ENCODE results near the gene CELSR1. TPM values are rescaled to one million over a fixed set of nuclear protein-coding genes. Genes with fewer than 3 reads are reported as not detected.

The CELSR1 gene
- total and polyA plus RNA-seq, 2 of the 13 experiments (the other 11 are each of a cell fraction or from before 2014, with no cell fraction given): 0.78 to 1.8 TPM

DNA sequence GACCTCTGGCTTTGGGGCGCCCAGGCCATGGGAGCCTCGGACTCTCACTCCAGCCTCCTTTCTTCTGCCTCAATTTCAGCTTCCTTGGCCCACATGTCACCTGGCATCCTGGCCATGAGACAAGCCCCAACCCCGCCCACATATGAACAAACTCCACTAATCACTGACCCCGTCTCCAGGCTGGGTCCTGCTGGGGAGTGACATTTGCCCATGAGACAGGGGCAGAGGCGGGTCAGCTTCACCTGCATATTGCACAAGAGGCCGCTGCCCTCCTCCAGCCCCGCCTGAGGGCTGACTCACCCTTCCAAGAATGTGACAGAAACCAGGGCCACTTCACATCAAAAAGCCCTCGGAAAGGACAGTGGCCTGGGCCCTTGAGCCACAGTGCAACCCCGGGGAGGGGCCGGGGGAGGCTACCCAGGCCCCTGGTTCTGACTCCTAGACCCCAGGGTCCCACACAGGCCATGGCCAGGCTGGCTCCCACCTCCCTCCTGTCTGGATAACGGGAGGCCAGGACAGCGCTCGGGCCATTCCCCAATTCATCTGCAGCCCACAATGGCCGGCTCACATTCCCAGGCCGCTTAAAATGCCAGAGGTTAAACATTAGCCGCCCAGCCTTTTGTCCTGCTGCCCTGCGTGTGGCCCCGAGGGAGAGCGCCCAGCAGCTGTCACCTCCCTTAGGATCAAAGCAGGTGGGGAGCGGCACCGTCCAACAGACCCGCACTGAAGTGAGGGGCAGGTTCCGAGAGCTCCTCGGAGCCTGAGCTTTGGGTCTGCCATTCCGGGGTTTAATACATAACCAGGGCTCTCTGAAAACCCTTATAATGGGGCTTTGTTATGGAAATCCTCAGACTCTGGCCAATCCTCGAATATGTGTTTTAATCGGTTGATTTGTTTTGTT, 159.6 kb downstream of the CELSR1 start (continued):
- TF ChIP-seq EP300 (IDR thresholded peaks at IDR 0.05; ENCODE audit: low read depth in 2 of 2, low read length in 2 of 2): peak; percentile 88 to 90
- peak; percentile 84; the same call in 1 of the 2 replicates for TF ChIP-seq EP300 (CRISPR knock-in tag; IDR thresholded peaks at IDR 0.05; ENCODE audit: borderline replicate concordance)
- TF ChIP-seq, protein P1, sequence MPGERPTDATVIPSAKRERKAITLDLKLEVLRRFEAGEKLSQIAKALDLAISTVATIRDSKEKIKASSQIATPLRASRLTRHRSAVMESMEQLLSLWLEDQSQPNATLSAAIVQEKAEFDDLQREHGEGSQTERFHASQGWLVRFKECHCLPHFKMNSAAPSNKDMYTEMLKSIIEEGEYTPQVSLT (CRISPR knock-in tag; IDR thresholded peaks at IDR 0.05; ENCODE audit: borderline replicate concordance, low read depth): no peak
- TF ChIP-seq EHMT2 (IDR thresholded peaks at IDR 0.05; ENCODE audit: borderline replicate concordance, low read depth, low read length): no peak
- no peak for TF ChIP-seq RBM39 (IDR thresholded peaks at IDR 0.05; ENCODE audit: low read depth, low read length, poor library complexity, severe bottlenecking)
- TF ChIP-seq POLR2AphosphoS2 (IDR thresholded peaks at IDR 0.05; ENCODE audit: low read depth, low read length): no peak
- no peak for TF ChIP-seq MZF1 (CRISPR knock-in tag; IDR thresholded peaks at IDR 0.05; ENCODE audit: borderline replicate concordance)
- no peak for TF ChIP-seq FOXM1 (CRISPR knock-in tag; IDR thresholded peaks at IDR 0.05)
- TF ChIP-seq ELF4 (CRISPR knock-in tag; IDR thresholded peaks at IDR 0.05; ENCODE audit: borderline replicate concordance): no peak
- no peak for TF ChIP-seq ZNF207 (IDR thresholded peaks at IDR 0.05; ENCODE audit: borderline replicate concordance)
- no peak for TF ChIP-seq PAWR (CRISPR knock-in tag; IDR thresholded peaks at IDR 0.05; ENCODE audit: borderline replicate concordance)
- no peak for TF ChIP-seq SOX6 (IDR thresholded peaks at IDR 0.05)
- TF ChIP-seq SOX6 (CRISPR knock-in tag; IDR thresholded peaks at IDR 0.05): peak; percentile 98
- no peak for TF ChIP-seq ZNF747 (CRISPR knock-in tag; IDR thresholded peaks at IDR 0.05; ENCODE audit: borderline replicate concordance)
- TF ChIP-seq KLF12 (CRISPR knock-in tag; IDR thresholded peaks at IDR 0.05; ENCODE audit: borderline replicate concordance): 0 out of 2 replicates have a peak, but pooled peaks have one; percentile 40
- TF ChIP-seq CENPT (CRISPR knock-in tag; IDR thresholded peaks at IDR 0.05; ENCODE audit: low read depth): no peak
- TF ChIP-seq ELK4 (CRISPR knock-in tag; IDR thresholded peaks at IDR 0.05; ENCODE audit: borderline replicate concordance): no peak
- no peak for TF ChIP-seq ZBTB44 (CRISPR knock-in tag; IDR thresholded peaks at IDR 0.05)
- TF ChIP-seq ZNF431 (CRISPR knock-in tag; IDR thresholded peaks at IDR 0.05; ENCODE audit: borderline replicate concordance, low read depth): no peak
- TF ChIP-seq CAMTA2 (CRISPR knock-in tag; IDR thresholded peaks at IDR 0.05; ENCODE audit: borderline replicate concordance): no peak
- peak; percentile 98 for TF ChIP-seq CEBPG (CRISPR knock-in tag; IDR thresholded peaks at IDR 0.05)
- TF ChIP-seq HOXA9 (CRISPR knock-in tag; IDR thresholded peaks at IDR 0.05; ENCODE audit: borderline replicate concordance): no peak
- TF ChIP-seq ZNF652 (CRISPR knock-in tag; IDR thresholded peaks at IDR 0.05; ENCODE audit: borderline replicate concordance, low read depth): no peak
- no peak for TF ChIP-seq GPBP1L1 (CRISPR knock-in tag; IDR thresholded peaks at IDR 0.05)
- peak; percentile 99 for TF ChIP-seq FOSL2 (CRISPR knock-in tag; IDR thresholded peaks at IDR 0.05)
- no peak for TF ChIP-seq ZFP41 (CRISPR knock-in tag; IDR thresholded peaks at IDR 0.05; ENCODE audit: borderline replicate concordance)
